ENCODE measurements around the gene TP63.

- TF ChIP-seq CTCF (IDR thresholded peaks at IDR 0.05) (no peak), EP300 (IDR thresholded peaks at IDR 0.05) (no peak), POLR2A (IDR thresholded peaks at IDR 0.05) (no peak), POLR2AphosphoS5 (IDR thresholded peaks at IDR 0.05) (no peak)
Observed at GRCh38 chr3:189896533-189896932, 265.3 kb downstream of the TP63 start.
